ENCODE measurements around the gene ZWILCH. TPM values are rescaled to one million over a fixed set of nuclear protein-coding genes. Genes with fewer than 3 reads are reported as not detected.

ZWILCH gene
- total RNA-seq, 2 experiments from 2014 or later, result 36.9 to 50.2 TPM

DNA sequence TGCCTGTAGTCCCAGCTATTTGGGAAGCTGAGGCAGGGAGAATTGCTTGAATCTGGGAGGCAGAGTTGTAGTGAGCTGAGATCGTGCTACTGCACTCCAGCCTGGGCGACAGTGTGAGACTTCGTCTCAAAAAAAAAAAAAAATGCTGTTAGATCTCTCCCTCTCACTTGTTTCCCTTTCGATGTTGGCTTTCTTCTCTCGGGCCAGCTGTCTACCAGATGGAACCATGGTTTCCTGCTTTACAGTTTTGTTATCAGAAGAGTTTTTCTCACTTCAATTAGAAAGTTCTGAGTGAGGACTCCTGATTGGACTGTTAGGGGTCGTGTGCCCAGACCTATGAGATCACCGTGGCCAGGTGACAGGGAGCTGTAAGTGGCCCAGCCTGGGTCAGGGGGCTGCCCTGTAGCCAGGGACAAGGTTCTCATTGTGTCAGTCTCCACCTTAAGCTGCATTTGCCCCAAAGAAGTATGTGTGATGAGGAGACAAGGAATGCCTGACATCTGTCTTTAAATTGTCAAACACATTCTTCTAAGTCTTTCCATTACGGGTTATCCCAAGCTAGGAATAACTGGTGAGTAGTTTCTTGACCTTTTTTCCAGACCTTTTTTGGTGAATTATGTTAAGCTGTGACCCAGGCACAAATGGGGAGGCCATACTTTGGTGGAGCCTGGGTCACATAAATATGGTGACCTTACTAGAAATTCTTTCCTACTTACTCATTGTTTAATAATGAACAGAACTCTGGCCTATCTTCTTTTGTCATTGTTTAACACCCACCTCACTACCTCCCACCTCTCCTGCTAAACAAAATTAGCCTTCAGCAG is 32.7 kb upstream of the ZWILCH start:
- H3K4me2 ChIP-seq (ENCODE audit: low read length), result no peak overlapping the region
- POLR2A ChIA-PET, result interaction anchor here (0.6 to 1.5 kb wide), 7 partner anchors 9 to 142 kb away, joined by 3 to 7 read pairs (median 4); partner anchors contain the start of gene MAP2K1
- TF ChIP-seq, protein P1, sequence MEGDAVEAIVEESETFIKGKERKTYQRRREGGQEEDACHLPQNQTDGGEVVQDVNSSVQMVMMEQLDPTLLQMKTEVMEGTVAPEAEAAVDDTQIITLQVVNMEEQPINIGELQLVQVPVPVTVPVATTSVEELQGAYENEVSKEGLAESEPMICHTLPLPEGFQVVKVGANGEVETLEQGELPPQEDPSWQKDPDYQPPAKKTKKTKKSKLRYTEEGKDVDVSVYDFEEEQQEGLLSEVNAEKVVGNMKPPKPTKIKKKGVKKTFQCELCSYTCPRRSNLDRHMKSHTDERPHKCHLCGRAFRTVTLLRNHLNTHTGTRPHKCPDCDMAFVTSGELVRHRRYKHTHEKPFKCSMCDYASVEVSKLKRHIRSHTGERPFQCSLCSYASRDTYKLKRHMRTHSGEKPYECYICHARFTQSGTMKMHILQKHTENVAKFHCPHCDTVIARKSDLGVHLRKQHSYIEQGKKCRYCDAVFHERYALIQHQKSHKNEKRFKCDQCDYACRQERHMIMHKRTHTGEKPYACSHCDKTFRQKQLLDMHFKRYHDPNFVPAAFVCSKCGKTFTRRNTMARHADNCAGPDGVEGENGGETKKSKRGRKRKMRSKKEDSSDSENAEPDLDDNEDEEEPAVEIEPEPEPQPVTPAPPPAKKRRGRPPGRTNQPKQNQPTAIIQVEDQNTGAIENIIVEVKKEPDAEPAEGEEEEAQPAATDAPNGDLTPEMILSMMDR (conservative IDR thresholded peaks at IDR 0.05; ENCODE audit: low read length), result no peak
- no peak for TF ChIP-seq EZH2phosphoT487 (IDR thresholded peaks at IDR 0.05; ENCODE audit: borderline replicate concordance, low read depth, low read length)
- intact Hi-C loops (cut with micrococcal nuclease; ENCODE audit: unreplicated experiment), result no loop called here
- H3K27ac ChIP-seq (ENCODE audit: low read depth, low read length, poor library complexity, severe bottlenecking), result no peak overlapping the region
- no peak overlapping the region for H2AFZ ChIP-seq (ENCODE audit: low read length)
- CTCF ChIA-PET (ENCODE audit: unreplicated experiment), result no interaction called here
- H3K79me2 ChIP-seq (ENCODE audit: insufficient read depth, low read depth, low read length), result no peaks in the 10 kb centered on the region
- H4K20me1 ChIP-seq (ENCODE audit: insufficient read depth, low read length), result no peaks in the 10 kb centered on the region
- DNase-seq (ENCODE audit: low spot score), result no peak
- no peaks in the 10 kb centered on the region for H3K9me3 ChIP-seq (ENCODE audit: low read length)
- H3K9me2 ChIP-seq (ENCODE audit: insufficient read depth, low read length), result no peaks in the 10 kb centered on the region
- no peak overlapping the region for H3K4me3 ChIP-seq (ENCODE audit: low read depth, low read length, poor library complexity, severe bottlenecking)
- H3K4me1 ChIP-seq (ENCODE audit: insufficient read depth, low read length, poor library complexity, severe bottlenecking), result no peaks in the 10 kb centered on the region
- peaks cover 17% of the 10 kb centered on the region for H3K36me3 ChIP-seq (ENCODE audit: insufficient read depth, low read length)
- BruUV-seq (replicated peaks), result no TSS peak

DNA sequence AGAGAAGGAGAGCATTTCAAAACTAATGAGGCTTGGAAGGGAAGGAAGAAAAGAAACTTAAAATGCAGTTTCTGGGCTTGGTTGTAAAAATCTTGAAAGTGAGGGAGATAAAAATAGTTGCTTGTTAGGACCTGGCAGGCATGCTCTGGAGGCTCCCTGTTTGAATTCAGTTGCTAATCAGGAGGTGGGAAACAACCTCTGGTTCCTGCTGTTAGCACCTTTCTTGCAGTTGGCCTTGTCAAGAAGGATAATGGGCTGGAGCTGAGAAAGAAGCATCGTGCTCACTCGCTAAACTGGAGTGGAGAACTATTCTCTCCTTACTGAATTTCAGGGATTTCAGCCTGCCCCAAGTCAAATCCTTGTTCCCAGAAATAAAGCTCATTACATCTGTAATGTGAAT is 31.0 kb upstream of the ZWILCH start:
- ChIA-PET CTCF (ENCODE audit: unreplicated experiment) (no interaction called here), POLR2A (interaction anchor here (1.0 to 1.2 kb wide), 4 partner anchors 10 to 86 kb away, joined by 3 to 5 read pairs (median 4); no protein-coding TSS in a partner anchor)
- no peak overlapping the region for H3K27ac ChIP-seq (ENCODE audit: low read depth, low read length, poor library complexity, severe bottlenecking)
- no peak overlapping the region for H2AFZ ChIP-seq (ENCODE audit: low read length)
- intact Hi-C loops (cut with micrococcal nuclease; ENCODE audit: unreplicated experiment), result no loop called here
- no peak overlapping the region for H3K4me3 ChIP-seq (ENCODE audit: low read depth, low read length, poor library complexity, severe bottlenecking)
- TF ChIP-seq, protein P1 (conservative IDR thresholded peaks at IDR 0.05; ENCODE audit: low read length), result no peak
- no peak for TF ChIP-seq EZH2phosphoT487 (IDR thresholded peaks at IDR 0.05; ENCODE audit: borderline replicate concordance, low read depth, low read length)
- no peaks in the 10 kb centered on the region for H3K4me1 ChIP-seq (ENCODE audit: insufficient read depth, low read length, poor library complexity, severe bottlenecking)
- H3K79me2 ChIP-seq (ENCODE audit: insufficient read depth, low read depth, low read length), result no peaks in the 10 kb centered on the region
- no peak overlapping the region for H3K4me2 ChIP-seq (ENCODE audit: low read length)
- peaks cover 8% of the 10 kb centered on the region; the same call in 1 of the 2 replicates for H3K36me3 ChIP-seq (ENCODE audit: insufficient read depth, low read length)
- DNase-seq (ENCODE audit: low spot score), result no peak
- no TSS peak for BruUV-seq (replicated peaks)
- H4K20me1 ChIP-seq (ENCODE audit: insufficient read depth, low read length), result no peaks in the 10 kb centered on the region
- H3K9me2 ChIP-seq (ENCODE audit: insufficient read depth, low read length), result no peaks in the 10 kb centered on the region
- H3K9me3 ChIP-seq (ENCODE audit: low read length), result no peaks in the 10 kb centered on the region

DNA sequence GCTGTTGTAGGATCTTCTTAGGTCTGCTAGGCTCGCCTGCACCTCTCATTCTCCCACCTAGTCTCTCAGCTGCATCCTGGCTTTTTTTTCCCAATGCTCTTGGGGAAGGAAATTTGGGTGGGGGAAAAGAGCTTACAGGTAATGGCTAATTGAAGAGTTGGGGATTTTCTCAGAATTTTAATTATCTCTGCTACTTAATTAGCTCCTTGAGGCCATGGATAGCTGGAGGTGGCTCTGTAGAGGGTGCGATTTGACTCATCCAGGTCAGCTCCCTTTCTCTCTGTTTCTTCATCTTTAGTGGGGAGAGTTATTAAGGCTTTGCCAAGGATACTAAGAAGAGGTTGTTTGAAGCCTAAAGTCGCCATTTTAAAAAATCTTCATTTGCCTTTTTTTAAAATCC is 30.2 kb upstream of the ZWILCH start:
- TF ChIP-seq EZH2phosphoT487 (IDR thresholded peaks at IDR 0.05; ENCODE audit: borderline replicate concordance, low read depth, low read length), result no peak
- TF ChIP-seq, protein P1 (conservative IDR thresholded peaks at IDR 0.05; ENCODE audit: low read length), result no peak
- Histone ChIP-seq H3K4me2 (ENCODE audit: low read length) (no peak overlapping the region), H3K36me3 (ENCODE audit: insufficient read depth, low read length) (peaks cover 8% of the 10 kb centered on the region; the same call in 1 of the 2 replicates), H3K4me3 (ENCODE audit: low read depth, low read length, poor library complexity, severe bottlenecking) (no peak overlapping the region), H3K9me2 (ENCODE audit: insufficient read depth, low read length) (no peaks in the 10 kb centered on the region), H3K9me3 (ENCODE audit: low read length) (no peaks in the 10 kb centered on the region), H2AFZ (ENCODE audit: low read length) (no peak overlapping the region), H3K27ac (ENCODE audit: low read depth, low read length, poor library complexity, severe bottlenecking) (no peak overlapping the region), H3K79me2 (ENCODE audit: insufficient read depth, low read depth, low read length) (no peaks in the 10 kb centered on the region), H3K4me1 (ENCODE audit: insufficient read depth, low read length, poor library complexity, severe bottlenecking) (no peaks in the 10 kb centered on the region), H4K20me1 (ENCODE audit: insufficient read depth, low read length) (no peaks in the 10 kb centered on the region)
- POLR2A ChIA-PET, result interaction anchor here (0.6 to 1.2 kb wide), 5 partner anchors 10 to 89 kb away, joined by 3 to 5 read pairs (median 4); no protein-coding TSS in a partner anchor
- no peak for DNase-seq (ENCODE audit: low spot score)
- no TSS peak for BruUV-seq (replicated peaks)
- CTCF ChIA-PET (ENCODE audit: unreplicated experiment), result no interaction called here
- intact Hi-C loops (cut with micrococcal nuclease; ENCODE audit: unreplicated experiment), result no loop called here
